HEK293 (cell line): Measurements from ENCODE around the gene CDC14A.

ENCODE experiments used
- CTCF ChIA-PET: fragments of 350-600 bp; formaldehyde crosslinking; extraction: SDS; loops from one replicate; lab custom pipeline; 2021; ENCODE audit warnings: antibody characterized with exemption; lab: Yijun Ruan, JAX
- POLR2A ChIA-PET: fragments of 300-600 bp; formaldehyde crosslinking; extraction: SDS; loops from one replicate; lab custom pipeline; 2020; ENCODE audit warnings: antibody characterized with exemption, inconsistent platforms; lab: Yijun Ruan, JAX
- H3K27ac ChIP-seq: fragments of 200-500 bp; sonication (Bioruptor generic); 2 replicates; pipeline ENCODE4 v1.5.1; 2014; ENCODE audit warnings: low read depth, low read length, control low read depth, inconsistent platforms; ENCODE audit errors: extremely low read depth
- H3K36me3 ChIP-seq, 2 experiments: fragments of 200-500 bp in 1 of 2; sonication (Bioruptor generic) in 1 of 2; 1 replicate in 1 of 2; 2 replicates in 1 of 2; pipeline ENCODE4 v1.5.1; 2014 to 2017; ENCODE audit warnings: inconsistent platforms in 2 of 2, low read length in 2 of 2; ENCODE audit not compliant: control insufficient read depth in 2 of 2, insufficient read depth in 1 of 2
- H3K4me1 ChIP-seq: fragments of 200-500 bp; sonication (Bioruptor generic); 2 replicates; pipeline ENCODE4 v1.5.1; 2014; ENCODE audit warnings: mild to moderate bottlenecking, low read length, inconsistent platforms; ENCODE audit not compliant: control insufficient read depth, insufficient read depth
- H3K4me3 ChIP-seq: 2 replicates; pipeline ENCODE4 v1.5.1; 2011; ENCODE audit warnings: low read depth, mild to moderate bottlenecking, control low read depth, low read length, moderate library complexity
- H3K9me3 ChIP-seq: fragments of 200-500 bp; sonication (Bioruptor generic); 2 replicates; pipeline ENCODE4 v1.5.1; 2014; ENCODE audit warnings: low read depth, low read length, inconsistent platforms; ENCODE audit not compliant: control insufficient read depth, insufficient read depth
- FEZF1 ChIP-seq: fragments of 450-650 bp; formaldehyde crosslinking; IDR thresholded peaks from 2 replicates; pipeline ENCODE4 v1.5.1; 2016; ENCODE audit warnings: missing biosample characterization, missing genetic modification characterization
- GLI4 ChIP-seq: fragments of 450-650 bp; formaldehyde crosslinking; IDR thresholded peaks from 2 replicates; pipeline ENCODE4 v1.5.1; 2016; ENCODE audit warnings: missing biosample characterization, missing genetic modification characterization
- HOXC10 ChIP-seq: sonication (generic); formaldehyde crosslinking; IDR thresholded peaks from 2 replicates; pipeline ENCODE4 v1.8.1; 2023; ENCODE audit warnings: mild to moderate bottlenecking, missing genetic modification reagents
- KLF7 ChIP-seq: fragments of 450-650 bp; formaldehyde crosslinking; IDR thresholded peaks from 2 replicates; pipeline ENCODE4 v1.5.1; 2016; ENCODE audit warnings: missing biosample characterization, missing genetic modification characterization, borderline replicate concordance
- OSR2 ChIP-seq: fragments of 450-650 bp; formaldehyde crosslinking; IDR thresholded peaks from 2 replicates; pipeline ENCODE4 v1.5.1; 2016; ENCODE audit warnings: missing biosample characterization, missing genetic modification characterization
- ZBTB1 ChIP-seq: fragments of 450-650 bp; formaldehyde crosslinking; IDR thresholded peaks from 2 replicates; pipeline ENCODE4 v1.5.1; 2016; ENCODE audit warnings: missing biosample characterization, missing genetic modification characterization
- ZFHX2 ChIP-seq: fragments of 450-650 bp; formaldehyde crosslinking; conservative IDR thresholded peaks from 2 replicates; pipeline ENCODE4 v1.5.1; 2016; ENCODE audit warnings: missing biosample characterization, missing genetic modification characterization
- ZNF184 ChIP-seq: fragments of 450-650 bp; IDR thresholded peaks from 2 replicates; pipeline ENCODE4 v1.5.1; 2018; ENCODE audit warnings: missing biosample characterization, mild to moderate bottlenecking, missing genetic modification characterization
- ZNF2 ChIP-seq: fragments of 450-650 bp; formaldehyde crosslinking; IDR thresholded peaks from 2 replicates; pipeline ENCODE4 v1.5.1; 2016; ENCODE audit warnings: missing biosample characterization, missing genetic modification characterization
- ZNF24 ChIP-seq: fragments of 450-650 bp; formaldehyde crosslinking; IDR thresholded peaks from 2 replicates; pipeline ENCODE4 v1.5.1; 2016; ENCODE audit warnings: missing biosample characterization, missing genetic modification characterization
- ZNF266 ChIP-seq: fragments of 450-650 bp; formaldehyde crosslinking; IDR thresholded peaks from 2 replicates; pipeline ENCODE4 v1.5.1; 2016; ENCODE audit warnings: missing biosample characterization, missing genetic modification characterization, low read depth
- ZNF292 ChIP-seq: fragments of 450-650 bp; formaldehyde crosslinking; IDR thresholded peaks from 2 replicates; pipeline ENCODE4 v1.5.1; 2016; ENCODE audit warnings: low read depth, missing biosample characterization, missing genetic modification characterization, borderline replicate concordance
- ZNF433 ChIP-seq: fragments of 450-650 bp; formaldehyde crosslinking; IDR thresholded peaks from 2 replicates; pipeline ENCODE4 v1.5.1; 2016; ENCODE audit warnings: missing biosample characterization, missing genetic modification characterization, low read depth
- ZNF501 ChIP-seq: fragments of 450-650 bp; formaldehyde crosslinking; IDR thresholded peaks from 2 replicates; pipeline ENCODE4 v1.5.1; 2016; ENCODE audit warnings: missing biosample characterization, missing genetic modification characterization
- ZNF621 ChIP-seq: fragments of 450-650 bp; formaldehyde crosslinking; IDR thresholded peaks from 2 replicates; pipeline ENCODE4 v1.5.1; 2017; ENCODE audit warnings: missing biosample characterization, missing genetic modification characterization
- ZNF654 ChIP-seq: fragments of 450-650 bp; formaldehyde crosslinking; IDR thresholded peaks from 2 replicates; pipeline ENCODE4 v1.5.1; 2016; ENCODE audit warnings: low read depth, missing biosample characterization, missing genetic modification characterization
- ZNF658 ChIP-seq: fragments of 450-650 bp; formaldehyde crosslinking; IDR thresholded peaks from 2 replicates; pipeline ENCODE4; 2016; ENCODE audit warnings: missing biosample characterization, missing genetic modification characterization
- TF ChIP-seq, protein P1 (sequence below): fragments of 450-650 bp; formaldehyde crosslinking; IDR thresholded peaks from 2 replicates; pipeline ENCODE4 v1.5.1; 2016; ENCODE audit warnings: missing biosample characterization, missing genetic modification characterization
- TF ChIP-seq, protein P2 (sequence below): fragments of 450-650 bp; formaldehyde crosslinking; IDR thresholded peaks from 2 replicates; pipeline ENCODE4 v1.5.1; 2016; ENCODE audit warnings: missing biosample characterization, missing genetic modification characterization
- TF ChIP-seq, protein P3 (sequence below): fragments of 450-650 bp; formaldehyde crosslinking; IDR thresholded peaks from 2 replicates; pipeline ENCODE4 v1.5.1; 2016; ENCODE audit warnings: missing biosample characterization, missing genetic modification characterization

The CDC14A gene

DNA sequence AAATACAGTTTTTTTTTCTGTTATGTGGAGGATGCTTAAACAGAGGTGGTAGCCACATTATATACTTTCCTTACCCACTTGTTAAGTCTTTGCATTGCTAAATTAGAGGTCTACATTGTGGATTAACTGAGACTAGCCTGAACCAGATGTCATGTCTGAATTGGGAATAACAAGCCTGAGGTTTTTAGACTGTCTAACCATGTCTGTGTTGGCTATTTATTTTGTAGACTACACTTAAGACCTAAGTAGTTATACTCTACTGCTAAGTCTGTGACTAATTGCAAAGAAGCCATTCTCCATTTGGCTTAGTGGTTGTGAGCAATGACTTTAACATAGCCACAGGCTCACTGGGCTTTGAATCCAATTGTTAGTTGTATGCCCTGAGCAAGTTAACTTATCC is 45.4 kb downstream of the CDC14A start:
- no peak overlapping the region for H3K4me3 ChIP-seq
- TF ChIP-seq, protein P1, sequence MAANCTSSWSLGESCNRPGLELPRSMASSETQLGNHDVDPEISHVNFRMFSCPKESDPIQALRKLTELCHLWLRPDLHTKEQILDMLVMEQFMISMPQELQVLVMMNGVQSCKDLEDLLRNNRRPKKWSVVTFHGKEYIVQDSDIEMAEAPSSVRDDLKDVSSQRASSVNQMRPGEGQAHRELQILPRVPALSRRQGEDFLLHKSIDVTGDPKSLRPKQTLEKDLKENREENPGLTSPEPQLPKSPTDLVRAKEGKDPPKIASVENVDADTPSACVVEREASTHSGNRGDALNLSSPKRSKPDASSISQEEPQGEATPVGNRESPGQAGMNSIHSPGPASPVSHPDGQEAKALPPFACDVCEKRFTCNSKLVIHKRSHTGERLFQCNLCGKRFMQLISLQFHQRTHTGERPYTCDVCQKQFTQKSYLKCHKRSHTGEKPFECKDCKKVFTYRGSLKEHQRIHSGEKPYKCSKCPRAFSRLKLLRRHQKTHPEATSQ (tag by site-specific recombination), result no peak
- TF ChIP-seq ZNF184 (tag by site-specific recombination), result no peak
- no peak for TF ChIP-seq ZNF658 (tag by site-specific recombination)
- TF ChIP-seq ZNF24 (tag by site-specific recombination), result no peak
- TF ChIP-seq KLF7, result no peak
- TF ChIP-seq ZNF654, result no peak
- no peak for TF ChIP-seq ZNF2
- TF ChIP-seq, protein P2, sequence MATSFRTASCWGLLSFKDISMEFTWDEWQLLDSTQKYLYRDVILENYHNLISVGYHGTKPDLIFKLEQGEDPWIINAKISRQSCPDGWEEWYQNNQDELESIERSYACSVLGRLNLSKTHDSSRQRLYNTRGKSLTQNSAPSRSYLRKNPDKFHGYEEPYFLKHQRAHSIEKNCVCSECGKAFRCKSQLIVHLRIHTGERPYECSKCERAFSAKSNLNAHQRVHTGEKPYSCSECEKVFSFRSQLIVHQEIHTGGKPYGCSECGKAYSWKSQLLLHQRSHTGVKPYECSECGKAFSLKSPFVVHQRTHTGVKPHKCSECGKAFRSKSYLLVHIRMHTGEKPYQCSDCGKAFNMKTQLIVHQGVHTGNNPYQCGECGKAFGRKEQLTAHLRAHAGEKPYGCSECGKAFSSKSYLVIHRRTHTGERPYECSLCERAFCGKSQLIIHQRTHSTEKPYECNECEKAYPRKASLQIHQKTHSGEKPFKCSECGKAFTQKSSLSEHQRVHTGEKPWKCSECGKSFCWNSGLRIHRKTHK (tag by site-specific recombination), result no peak
- TF ChIP-seq ZBTB1 (tag by site-specific recombination), result no peak
- no peak for TF ChIP-seq OSR2 (tag by site-specific recombination)
- TF ChIP-seq ZNF501, result no peak
- TF ChIP-seq HOXC10, result no peak
- TF ChIP-seq ZNF621 (tag by site-specific recombination), result no peak
- TF ChIP-seq ZFHX2 (tag by site-specific recombination), result no peak
- no peak for TF ChIP-seq ZNF292
- TF ChIP-seq, protein P3, sequence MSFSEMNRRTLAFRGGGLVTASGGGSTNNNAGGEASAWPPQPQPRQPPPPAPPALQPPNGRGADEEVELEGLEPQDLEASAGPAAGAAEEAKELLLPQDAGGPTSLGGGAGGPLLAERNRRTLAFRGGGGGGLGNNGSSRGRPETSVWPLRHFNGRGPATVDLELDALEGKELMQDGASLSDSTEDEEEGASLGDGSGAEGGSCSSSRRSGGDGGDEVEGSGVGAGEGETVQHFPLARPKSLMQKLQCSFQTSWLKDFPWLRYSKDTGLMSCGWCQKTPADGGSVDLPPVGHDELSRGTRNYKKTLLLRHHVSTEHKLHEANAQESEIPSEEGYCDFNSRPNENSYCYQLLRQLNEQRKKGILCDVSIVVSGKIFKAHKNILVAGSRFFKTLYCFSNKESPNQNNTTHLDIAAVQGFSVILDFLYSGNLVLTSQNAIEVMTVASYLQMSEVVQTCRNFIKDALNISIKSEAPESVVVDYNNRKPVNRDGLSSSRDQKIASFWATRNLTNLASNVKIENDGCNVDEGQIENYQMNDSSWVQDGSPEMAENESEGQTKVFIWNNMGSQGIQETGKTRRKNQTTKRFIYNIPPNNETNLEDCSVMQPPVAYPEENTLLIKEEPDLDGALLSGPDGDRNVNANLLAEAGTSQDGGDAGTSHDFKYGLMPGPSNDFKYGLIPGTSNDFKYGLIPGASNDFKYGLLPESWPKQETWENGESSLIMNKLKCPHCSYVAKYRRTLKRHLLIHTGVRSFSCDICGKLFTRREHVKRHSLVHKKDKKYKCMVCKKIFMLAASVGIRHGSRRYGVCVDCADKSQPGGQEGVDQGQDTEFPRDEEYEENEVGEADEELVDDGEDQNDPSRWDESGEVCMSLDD (tag by site-specific recombination), result no peak
- TF ChIP-seq, all 188 proteins: peak for 0
- ChIA-PET POLR2A (no interaction called here), CTCF (interaction anchor here (1.1 kb wide), 1 partner anchor 59 kb away, joined by 3 read pairs; no protein-coding TSS in a partner anchor)
- no peak overlapping the region for H3K27ac ChIP-seq
- H3K36me3 ChIP-seq, result no peaks in the 10 kb centered on the region
- no peaks in the 10 kb centered on the region for H3K9me3 ChIP-seq
- 0 out of 2 replicates have a peak, but pooled peaks cover 2% of the 10 kb centered on the region for H3K4me1 ChIP-seq

DNA sequence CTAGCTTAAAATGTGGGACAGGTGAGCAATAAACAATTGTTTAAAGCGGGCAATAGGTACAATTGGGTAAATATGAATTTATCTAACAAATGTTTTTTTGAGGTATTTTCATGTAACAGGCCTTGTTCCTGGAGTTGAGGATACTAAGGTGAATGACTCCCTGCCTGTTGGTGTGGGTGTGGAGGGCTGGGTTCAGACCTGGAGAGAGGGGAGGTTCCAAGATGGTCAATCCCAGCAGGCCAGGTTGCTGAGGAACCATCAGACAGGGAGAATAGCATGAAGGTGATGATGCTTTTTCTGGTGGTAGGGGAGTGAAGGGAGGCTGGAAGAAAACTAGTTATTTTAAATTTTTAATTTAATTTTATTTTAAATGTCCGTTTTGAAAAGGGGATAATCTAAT is 46.3 kb downstream of the CDC14A start:
- H3K36me3 ChIP-seq, result no peaks in the 10 kb centered on the region
- TF ChIP-seq ZNF433, result no peak
- TF ChIP-seq ZNF266 (tag by site-specific recombination), result 0 out of 2 replicates have a peak, but pooled peaks have one; percentile 33
- TF ChIP-seq, all 188 proteins: peak for 1
- no peak overlapping the region for H3K4me3 ChIP-seq
- ChIA-PET CTCF (no interaction called here), POLR2A (no interaction called here)
- 0 out of 2 replicates have a peak, but pooled peaks cover 2% of the 10 kb centered on the region for H3K4me1 ChIP-seq
- no peak overlapping the region for H3K27ac ChIP-seq
- H3K9me3 ChIP-seq, result no peaks in the 10 kb centered on the region

DNA sequence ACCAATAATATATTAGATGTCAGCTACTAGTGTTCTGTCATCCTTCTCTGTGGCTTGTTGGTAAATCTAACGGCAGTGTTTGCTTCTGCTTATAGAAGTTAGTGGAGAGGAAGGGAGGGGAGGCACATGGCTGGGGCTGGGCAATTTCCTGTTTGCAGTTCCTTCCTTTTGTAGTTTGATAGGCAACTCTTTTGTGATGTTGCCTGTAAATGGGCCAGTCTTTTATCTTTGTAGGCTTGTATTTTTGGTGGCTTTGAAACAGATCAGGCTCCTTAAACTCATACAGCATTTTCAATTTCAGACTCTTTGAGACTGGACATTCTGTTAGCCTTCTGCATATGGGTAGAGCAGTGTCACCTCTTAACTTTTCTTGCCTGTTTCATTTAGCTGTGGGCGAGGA is 48.1 kb downstream of the CDC14A start:
- no peak overlapping the region for H3K4me3 ChIP-seq
- H3K27ac ChIP-seq, result no peak overlapping the region
- TF ChIP-seq FEZF1 (tag by site-specific recombination) (peak; percentile 62), GLI4 (no peak)
- ChIA-PET POLR2A (no interaction called here), CTCF (interaction anchor here (1.3 kb wide), 1 partner anchor 59 kb away, joined by 3 read pairs; no protein-coding TSS in a partner anchor)
- no peaks in the 10 kb centered on the region for H3K9me3 ChIP-seq
- 0 out of 2 replicates have a peak, but pooled peaks cover 2% of the 10 kb centered on the region for H3K4me1 ChIP-seq
- no peaks in the 10 kb centered on the region for H3K36me3 ChIP-seq
